H9 (cell line): ENCODE measurements around the gene SLC35B2. TPM values are rescaled to one million over a fixed set of nuclear protein-coding genes. Genes with fewer than 3 reads are reported as not detected.
A peak's percentile ranks its signal among the peaks of the same experiment; 100 is the strongest.

Experiments used
- DNase-seq: peaks from one replicate; pipeline ENCODE4 v3.0.0-alpha.2; 2017
- H2AFZ ChIP-seq: one replicate; pipeline ENCODE4 v1.6.1; 2013; ENCODE audit warnings: mild to moderate bottlenecking, low read length, control low read depth, moderate library complexity
- H2AK5ac ChIP-seq: 2 replicates; pipeline ENCODE4 v1.6.1; 2013; ENCODE audit warnings: low read length, control low read depth, mixed read lengths; ENCODE audit not compliant: insufficient read length
- H2BK120ac ChIP-seq: one replicate; pipeline ENCODE4 v1.6.1; 2013; ENCODE audit warnings: low read depth, mild to moderate bottlenecking, low read length, control low read depth, inconsistent platforms; ENCODE audit not compliant: poor library complexity, severe bottlenecking
- H2BK12ac ChIP-seq: 2 replicates; pipeline ENCODE4 v1.6.1; 2013; ENCODE audit warnings: low read length, control low read depth, mixed read lengths, low read depth; ENCODE audit not compliant: insufficient read length
- H2BK15ac ChIP-seq: 2 replicates; pipeline ENCODE4 v1.6.1; 2013; ENCODE audit warnings: low read depth, low read length, control low read depth
- H2BK20ac ChIP-seq: one replicate; pipeline ENCODE4 v1.6.1; 2013; ENCODE audit warnings: low read depth, mild to moderate bottlenecking, low read length, control low read depth, inconsistent platforms; ENCODE audit not compliant: poor library complexity, severe bottlenecking
- H2BK5ac ChIP-seq: 2 replicates; pipeline ENCODE4 v1.6.1; 2013; ENCODE audit warnings: low read length, control low read depth, mixed read lengths; ENCODE audit not compliant: insufficient read length
- H3K14ac ChIP-seq: 2 replicates; pipeline ENCODE4 v1.6.1; 2013; ENCODE audit warnings: low read length, control low read depth; ENCODE audit not compliant: insufficient read depth
- H3K18ac ChIP-seq: 2 replicates; pipeline ENCODE4 v1.6.1; 2013; ENCODE audit warnings: low read depth, mild to moderate bottlenecking, mixed read lengths, low read length, control low read depth; ENCODE audit not compliant: insufficient read length
- H3K23ac ChIP-seq: 2 replicates; pipeline ENCODE4 v1.6.1; 2013; ENCODE audit warnings: low read length, control low read depth, mixed read lengths, low read depth; ENCODE audit not compliant: insufficient read length
- H3K23me2 ChIP-seq: 2 replicates; pipeline ENCODE4 v1.6.1; 2013; ENCODE audit warnings: low read depth, mild to moderate bottlenecking, mixed read lengths, low read length, control low read depth; ENCODE audit not compliant: insufficient read length, poor library complexity, severe bottlenecking
- H3K27ac ChIP-seq: 2 replicates; pipeline ENCODE4 v1.5.1; 2013; ENCODE audit warnings: low read length, control low read depth, mixed read lengths, low read depth; ENCODE audit not compliant: insufficient read length
- H3K27me3 ChIP-seq: 2 replicates; pipeline ENCODE4 v1.6.1; 2013; ENCODE audit warnings: low read length, control low read depth, inconsistent platforms; ENCODE audit not compliant: insufficient read depth
- H3K4ac ChIP-seq: 2 replicates; pipeline ENCODE4 v1.6.1; 2013; ENCODE audit warnings: low read depth, mild to moderate bottlenecking, control low read depth, inconsistent platforms, low read length, moderate library complexity
- H3K4me1 ChIP-seq: 2 replicates; pipeline ENCODE4 v1.6.1; 2013; ENCODE audit warnings: low read length, control low read depth, inconsistent platforms; ENCODE audit not compliant: insufficient read depth
- H3K4me2 ChIP-seq: 2 replicates; pipeline ENCODE4 v1.6.1; 2013; ENCODE audit warnings: low read length, control low read depth, mixed read lengths; ENCODE audit not compliant: insufficient read length, insufficient read depth
- H3K56ac ChIP-seq: 2 replicates; pipeline ENCODE4 v1.6.1; 2013; ENCODE audit warnings: low read depth, mild to moderate bottlenecking, mixed read lengths, low read length, control low read depth; ENCODE audit not compliant: insufficient read length
- H3K79me1 ChIP-seq: 2 replicates; pipeline ENCODE4 v1.6.1; 2013; ENCODE audit warnings: low read depth, mild to moderate bottlenecking, moderate library complexity, low read length, control low read depth, inconsistent platforms; ENCODE audit not compliant: insufficient read depth, poor library complexity, severe bottlenecking
- H3K79me2 ChIP-seq: 2 replicates; pipeline ENCODE4 v1.6.1; 2013; ENCODE audit warnings: low read length, control low read depth, inconsistent platforms; ENCODE audit not compliant: insufficient read depth
- H3K9ac ChIP-seq: 2 replicates; pipeline ENCODE4 v1.6.1; 2013; ENCODE audit warnings: low read length, control low read depth, mixed read lengths; ENCODE audit not compliant: insufficient read length; ENCODE audit errors: extremely low read depth
- H3K9me3 ChIP-seq: one replicate; pipeline ENCODE4 v1.6.1; 2013; ENCODE audit warnings: low read depth, low read length, inconsistent platforms; ENCODE audit not compliant: control insufficient read depth
- H3T11ph ChIP-seq: one replicate; pipeline ENCODE4 v1.6.1; 2013; ENCODE audit warnings: mild to moderate bottlenecking, low read length, control low read depth, inconsistent platforms
- H4K20me1 ChIP-seq: one replicate; pipeline ENCODE4 v1.6.1; 2013; ENCODE audit not compliant: control insufficient read depth, insufficient read length, insufficient read depth
- H4K5ac ChIP-seq: 2 replicates; pipeline ENCODE4 v1.6.1; 2013; ENCODE audit warnings: low read depth, mild to moderate bottlenecking, mixed read lengths, low read length, control low read depth; ENCODE audit not compliant: insufficient read length
- H4K8ac ChIP-seq: replicated peaks from 2 replicates; pipeline ENCODE4 v1.6.1; 2013; ENCODE audit warnings: low read length, control low read depth, mixed read lengths, low read depth; ENCODE audit not compliant: insufficient read length
- H4K91ac ChIP-seq: 2 replicates; pipeline ENCODE4 v1.6.1; 2013; ENCODE audit warnings: low read depth, mild to moderate bottlenecking, moderate library complexity, mixed read lengths, low read length, control low read depth; ENCODE audit not compliant: insufficient read length
- H3K27ac Mint-ChIP-seq, 3 experiments: 2 replicates in 2 of 3; 3 replicates in 1 of 3; pipeline ENCODE4 v1.8.0; 2020 to 2021; ENCODE audit warnings: mixed read lengths in 3 of 3, mild to moderate bottlenecking in 1 of 3, moderate library complexity in 1 of 3
- H3K27me3 Mint-ChIP-seq: 2 replicates; pipeline ENCODE4 v1.8.0; 2021; ENCODE audit warnings: low read depth, mild to moderate bottlenecking, moderate library complexity, mixed read lengths
- H3K36me3 Mint-ChIP-seq, 3 experiments: 2 replicates in 2 of 3; 3 replicates in 1 of 3; pipeline ENCODE4 v1.8.0; 2020 to 2021; ENCODE audit warnings: low read depth in 3 of 3, mixed read lengths in 3 of 3; ENCODE audit not compliant: insufficient read depth in 1 of 3
- H3K4me1 Mint-ChIP-seq, 2 experiments: 2 replicates each; pipeline ENCODE4 v1.8.0; 2020; ENCODE audit warnings: mixed read lengths in 2 of 2
- H3K4me3 Mint-ChIP-seq, 2 experiments: 2 replicates in 1 of 2; 3 replicates in 1 of 2; pipeline ENCODE4 v1.8.0; 2020 to 2021; ENCODE audit warnings: mild to moderate bottlenecking in 2 of 2, mixed read lengths in 2 of 2, moderate library complexity in 1 of 2
- H3K9me3 Mint-ChIP-seq, 2 experiments: 2 replicates in 1 of 2; 3 replicates in 1 of 2; pipeline ENCODE4 v1.8.0; 2020; ENCODE audit warnings: mild to moderate bottlenecking in 2 of 2, mixed read lengths in 2 of 2, moderate library complexity in 1 of 2
- CTCF ChIP-seq: fragments of 200-600 bp; sonication (generic); conservative IDR thresholded peaks from 3 replicates; pipeline ENCODE4 v1.8.0; 2021; ENCODE audit warnings: antibody characterized with exemption, mild to moderate bottlenecking
- WGBS: extraction: QIAGEN DNeasy Blood & Tissue Kit; methylation state at CpG from one replicate; pipeline ENCODE4 v1.1.7; 2013; ENCODE audit warnings: missing lambda C conversion rate, low lambda C conversion rate, mixed read lengths; ENCODE audit not compliant: insufficient read length; ENCODE audit errors: extremely low coverage; 5-methylcytosine and 5-hydroxymethylcytosine counted together
- total RNA-seq: library from RNA; stranded (reverse); gene quantifications from 2 replicates; pipeline ENCODE4 v1.2.1, GENCODE V29; 2021

The SLC35B2 gene
- total RNA-seq, 1 experiment from 2014 or later, result 34.5 TPM

- no peak overlapping the region for H3K56ac ChIP-seq
- H3K27me3 ChIP-seq, result no peaks in the 10 kb centered on the region
- H2BK120ac ChIP-seq, result no peak overlapping the region
- no peak for TF ChIP-seq CTCF
- H2AK5ac ChIP-seq, result no peak overlapping the region
- no peaks in the 10 kb centered on the region for H4K20me1 ChIP-seq
- H4K91ac ChIP-seq, result no peak overlapping the region
- Mint-ChIP-seq H3K27ac (peak overlapping the region; percentile 96 to 100 (median 96)), H3K4me3 (peak overlapping the region; percentile 68 to 83), H3K36me3 (peaks cover 0 to 3% (median 0%) of the 10 kb centered on the region in 3 experiments; a peak in 2 of 7 replicates), H3K9me3 (no peaks in the 10 kb centered on the region; a peak in 1 of 5 replicates), H3K27me3 (peaks cover 3% of the 10 kb centered on the region), H3K4me1 (peaks cover 53 to 55% of the 10 kb centered on the region in 2 experiments)
- H3K27ac ChIP-seq, result peak overlapping the region; percentile 72
- no peak overlapping the region for H4K5ac ChIP-seq
- no CpG with 5 or more reads among the region's 45 CpGs for WGBS
- H2BK12ac ChIP-seq, result peak overlapping the region; percentile 71
- H2BK20ac ChIP-seq, result no peak overlapping the region
- no peak overlapping the region for H3T11ph ChIP-seq
- peak; percentile 96 for DNase-seq
- H3K23me2 ChIP-seq, result peaks cover 18% of the 10 kb centered on the region
- peak overlapping the region; percentile 92 for H3K18ac ChIP-seq
- H4K8ac ChIP-seq, result no peak overlapping the region
- peak overlapping the region; percentile 68 for H3K4me2 ChIP-seq
- no peaks in the 10 kb centered on the region for H3K9me3 ChIP-seq
- no peak overlapping the region for H2BK15ac ChIP-seq
- peaks cover under 1% of the 10 kb centered on the region for H3K79me1 ChIP-seq
- H3K14ac ChIP-seq, result peak overlapping the region; percentile 76; the same call in 1 of the 2 replicates
- peaks cover 16% of the 10 kb centered on the region; the same call in 1 of the 2 replicates for H3K4me1 ChIP-seq
- H3K23ac ChIP-seq, result no peak overlapping the region
- peaks cover under 1% of the 10 kb centered on the region; the same call in 1 of the 2 replicates for H3K79me2 ChIP-seq
- peak overlapping the region; percentile 77 for H3K9ac ChIP-seq
- H2BK5ac ChIP-seq, result no peak overlapping the region
- H3K4ac ChIP-seq, result no peak overlapping the region
- H2AFZ ChIP-seq, result no peak overlapping the region
Observed at GRCh38 chr6:44219053-44219814, 38.1 kb downstream of the SLC35B2 start.
